Lower lobe of right lung (tissue), 2 donors: Measurements from ENCODE around the gene MYL12B. TPM values are rescaled to one million over a fixed set of nuclear protein-coding genes. Genes with fewer than 3 reads are reported as not detected.

Experiments
- ATAC-seq, 2 donors: fragments of 200-7000 bp; cut with Tn5 transposase; one replicate each; pipeline ENCODE4 v1.9.1; 2020 to 2022; ENCODE audit warnings: mild to moderate bottlenecking in 2 of 2, moderate library complexity in 2 of 2
- DNase-seq: peaks from one replicate; pipeline ENCODE4 v3.0.0-alpha.2; 2020
- H3K27ac ChIP-seq: fragments of 200-600 bp; one replicate; pipeline ENCODE4 v1.8.0; 2022
- H3K27me3 ChIP-seq: fragments of 200-600 bp; one replicate; pipeline ENCODE4 v1.8.0; 2022; ENCODE audit warnings: low read depth
- H3K36me3 ChIP-seq: fragments of 200-600 bp; one replicate; pipeline ENCODE4 v1.8.0; 2022; ENCODE audit warnings: mild to moderate bottlenecking
- H3K4me1 ChIP-seq: fragments of 200-600 bp; one replicate; pipeline ENCODE4 v1.8.0; 2022
- H3K4me3 ChIP-seq: fragments of 200-600 bp; one replicate; pipeline ENCODE4 v1.8.0; 2022; ENCODE audit warnings: mild to moderate bottlenecking
- H3K9me3 ChIP-seq: fragments of 200-600 bp; one replicate; pipeline ENCODE4 v1.8.0; 2022
- intact Hi-C: fragments of 100-400 bp; cut with DNase I; formaldehyde crosslinking; loops from one replicate; pipeline ENCODE4 v1.11.0; 2022
- total RNA-seq: library from RNA; stranded (reverse); fragmentation: NEBNext Ultra II Directional; extraction: Animal tissue kit (Norgen Biotek cat#: 25700); gene quantifications from one replicate; pipeline ENCODE4 v1.2.1, GENCODE V29; 2021
- TF ChIP-seq, protein P1 (sequence below): fragments of 200-600 bp; IDR thresholded peaks from one replicate; pipeline ENCODE4 v1.8.0; 2022; ENCODE audit warnings: antibody characterized with exemption, mild to moderate bottlenecking
- donor health status: DM: no; HTN: yes; CAD: no; lungs with severe emphysema.

The MYL12B gene
- total RNA-seq, 1 donor from 2014 or later = 318 TPM

DNA sequence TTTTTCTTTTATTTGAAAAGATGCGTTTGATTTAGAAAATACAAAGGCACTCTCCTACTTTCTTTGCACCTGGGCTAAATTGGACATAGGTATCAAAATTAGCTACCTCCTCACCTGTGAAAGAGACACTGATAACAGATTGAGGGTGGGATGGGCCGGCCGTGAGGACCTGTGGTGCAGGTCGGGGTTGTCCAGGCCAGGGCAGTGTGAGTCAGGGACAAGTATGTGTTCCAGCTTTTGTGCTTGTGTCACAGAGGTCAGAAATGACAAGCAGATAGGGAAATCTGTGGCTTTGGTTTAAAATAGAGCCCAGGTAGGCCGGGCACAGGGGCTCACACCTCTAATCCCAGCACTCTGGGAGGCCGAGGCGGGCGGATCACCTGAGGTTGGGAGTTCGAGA lies 22.6 kb downstream of the MYL12B start:
- Histone ChIP-seq H3K27ac (no peak overlapping the region), H3K4me3 (no peak overlapping the region), H3K9me3 (no peaks in the 10 kb centered on the region), H3K27me3 (no peaks in the 10 kb centered on the region), H3K4me1 (peaks cover 20% of the 10 kb centered on the region), H3K36me3 (no peaks in the 10 kb centered on the region)
- DNase-seq (no peak), ATAC-seq (no peak)
- intact Hi-C loops = loop anchor here (5.0 to 10.0 kb wide), 2 partner anchors 170 to 383 kb away; partner anchors contain the start of gene TGIF1
- TF ChIP-seq, protein P1, sequence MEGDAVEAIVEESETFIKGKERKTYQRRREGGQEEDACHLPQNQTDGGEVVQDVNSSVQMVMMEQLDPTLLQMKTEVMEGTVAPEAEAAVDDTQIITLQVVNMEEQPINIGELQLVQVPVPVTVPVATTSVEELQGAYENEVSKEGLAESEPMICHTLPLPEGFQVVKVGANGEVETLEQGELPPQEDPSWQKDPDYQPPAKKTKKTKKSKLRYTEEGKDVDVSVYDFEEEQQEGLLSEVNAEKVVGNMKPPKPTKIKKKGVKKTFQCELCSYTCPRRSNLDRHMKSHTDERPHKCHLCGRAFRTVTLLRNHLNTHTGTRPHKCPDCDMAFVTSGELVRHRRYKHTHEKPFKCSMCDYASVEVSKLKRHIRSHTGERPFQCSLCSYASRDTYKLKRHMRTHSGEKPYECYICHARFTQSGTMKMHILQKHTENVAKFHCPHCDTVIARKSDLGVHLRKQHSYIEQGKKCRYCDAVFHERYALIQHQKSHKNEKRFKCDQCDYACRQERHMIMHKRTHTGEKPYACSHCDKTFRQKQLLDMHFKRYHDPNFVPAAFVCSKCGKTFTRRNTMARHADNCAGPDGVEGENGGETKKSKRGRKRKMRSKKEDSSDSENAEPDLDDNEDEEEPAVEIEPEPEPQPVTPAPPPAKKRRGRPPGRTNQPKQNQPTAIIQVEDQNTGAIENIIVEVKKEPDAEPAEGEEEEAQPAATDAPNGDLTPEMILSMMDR = no peak

DNA sequence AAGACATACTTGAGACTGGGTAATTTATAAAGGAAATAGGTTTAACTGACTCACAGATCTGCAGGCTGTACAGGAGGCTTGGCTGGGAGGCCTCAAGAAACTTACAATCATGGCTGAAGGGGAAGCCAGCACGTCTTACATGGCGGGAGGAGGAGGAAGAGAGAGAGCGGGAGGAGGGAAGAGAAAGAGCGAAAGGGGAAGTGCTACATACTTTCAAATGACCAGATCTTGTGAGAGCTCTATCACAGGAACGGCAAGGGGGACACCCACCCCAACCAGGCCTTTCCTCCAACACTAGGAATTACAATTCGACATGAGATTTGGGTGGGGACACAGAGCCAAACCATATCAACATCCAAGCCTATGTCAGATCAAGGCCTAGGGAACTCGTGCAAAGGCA lies 24.2 kb downstream of the MYL12B start:
- no peaks in the 10 kb centered on the region for H3K27me3 ChIP-seq
- H3K27ac ChIP-seq = no peak overlapping the region
- TF ChIP-seq, protein P1 = no peak
- H3K4me1 ChIP-seq = peaks cover 20% of the 10 kb centered on the region
- intact Hi-C loops = loop anchor here (10.0 kb wide), 1 partner anchor 169 kb away; the partner anchor contains the start of gene TGIF1
- DNase-seq (no peak), ATAC-seq (no peak)
- H3K4me3 ChIP-seq = no peak overlapping the region
- no peaks in the 10 kb centered on the region for H3K9me3 ChIP-seq
- no peaks in the 10 kb centered on the region for H3K36me3 ChIP-seq

DNA sequence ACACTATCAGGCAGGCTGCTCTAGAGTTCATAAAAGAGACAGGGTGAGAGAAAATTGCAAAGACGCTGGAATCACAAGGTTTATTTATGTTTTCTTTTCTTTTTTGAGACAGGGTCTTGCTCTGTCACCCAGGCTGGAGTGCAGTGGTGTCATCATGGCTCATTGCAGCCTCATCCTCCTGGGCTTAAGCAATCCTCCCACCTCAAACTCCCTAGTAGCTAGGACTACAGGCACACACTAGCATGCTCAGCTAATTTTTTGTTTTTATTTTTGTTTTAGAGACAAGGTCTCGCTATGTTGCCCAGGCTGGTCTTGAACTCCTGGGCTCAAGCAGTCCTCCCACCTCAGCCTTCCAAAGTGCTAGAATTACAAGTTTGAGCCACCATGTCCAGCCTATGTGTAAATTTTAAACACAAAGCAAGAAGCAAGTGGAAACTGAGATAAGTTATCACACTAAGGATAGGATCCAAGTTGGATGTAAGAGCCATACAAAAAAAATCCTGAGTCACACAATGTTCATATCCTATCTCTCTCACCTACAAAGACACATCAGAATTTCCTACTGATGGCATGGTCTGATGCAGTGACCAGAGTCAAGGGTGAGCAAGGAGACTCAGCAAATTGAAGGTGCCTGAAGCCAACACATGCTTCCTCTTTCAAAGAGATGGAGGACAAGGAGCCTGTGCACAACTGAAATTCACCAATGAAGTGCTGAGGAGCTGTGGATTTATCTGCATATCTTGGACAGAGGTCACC lies 31.4 kb downstream of the MYL12B start:
- DNase-seq = no peak
- ATAC-seq = no peak
- no peaks in the 10 kb centered on the region for H3K36me3 ChIP-seq
- TF ChIP-seq, protein P1 = no peak
- intact Hi-C loops = no loop called here
- no peaks in the 10 kb centered on the region for H3K27me3 ChIP-seq
- no peak overlapping the region for H3K4me3 ChIP-seq
- H3K4me1 ChIP-seq = peaks cover 6% of the 10 kb centered on the region
- H3K9me3 ChIP-seq = no peaks in the 10 kb centered on the region
- no peak overlapping the region for H3K27ac ChIP-seq

DNA sequence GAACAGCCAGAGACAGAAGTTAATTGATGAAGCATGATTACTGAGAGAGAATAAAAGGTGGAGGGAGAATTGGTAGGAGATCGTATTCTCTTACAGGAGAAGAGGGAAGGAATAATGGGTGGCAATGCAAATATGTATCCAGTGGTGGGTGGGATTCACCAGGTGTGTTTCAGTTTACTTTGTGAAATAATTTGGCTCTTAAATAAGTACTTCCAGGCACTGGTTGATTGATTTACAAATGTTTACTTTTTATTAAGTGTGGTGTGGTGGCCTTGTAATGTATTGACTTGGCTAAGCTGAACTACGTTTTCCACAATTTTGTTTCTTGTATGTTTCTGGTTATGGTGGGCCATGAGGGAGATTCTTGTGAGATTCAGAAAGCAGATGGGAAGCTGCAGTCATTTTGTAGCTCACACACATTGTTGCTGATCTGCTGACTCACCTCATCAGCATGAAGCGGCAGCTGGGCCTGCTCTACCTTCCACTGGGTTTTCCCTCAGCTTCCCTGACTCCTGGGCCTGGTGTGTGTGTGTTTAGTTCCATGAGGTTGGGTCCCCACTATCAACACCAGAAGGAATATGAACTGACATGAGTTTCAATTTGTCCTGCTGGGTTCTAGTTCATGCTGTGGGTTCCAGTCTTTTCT lies 32.6 kb downstream of the MYL12B start:
- Histone ChIP-seq H3K27ac (no peak overlapping the region), H3K4me3 (no peak overlapping the region), H3K27me3 (no peaks in the 10 kb centered on the region), H3K4me1 (peaks cover 6% of the 10 kb centered on the region), H3K36me3 (no peaks in the 10 kb centered on the region), H3K9me3 (no peaks in the 10 kb centered on the region)
- TF ChIP-seq, protein P1 = no peak
- ATAC-seq (no peak), DNase-seq (no peak)
- intact Hi-C loops = no loop called here

DNA sequence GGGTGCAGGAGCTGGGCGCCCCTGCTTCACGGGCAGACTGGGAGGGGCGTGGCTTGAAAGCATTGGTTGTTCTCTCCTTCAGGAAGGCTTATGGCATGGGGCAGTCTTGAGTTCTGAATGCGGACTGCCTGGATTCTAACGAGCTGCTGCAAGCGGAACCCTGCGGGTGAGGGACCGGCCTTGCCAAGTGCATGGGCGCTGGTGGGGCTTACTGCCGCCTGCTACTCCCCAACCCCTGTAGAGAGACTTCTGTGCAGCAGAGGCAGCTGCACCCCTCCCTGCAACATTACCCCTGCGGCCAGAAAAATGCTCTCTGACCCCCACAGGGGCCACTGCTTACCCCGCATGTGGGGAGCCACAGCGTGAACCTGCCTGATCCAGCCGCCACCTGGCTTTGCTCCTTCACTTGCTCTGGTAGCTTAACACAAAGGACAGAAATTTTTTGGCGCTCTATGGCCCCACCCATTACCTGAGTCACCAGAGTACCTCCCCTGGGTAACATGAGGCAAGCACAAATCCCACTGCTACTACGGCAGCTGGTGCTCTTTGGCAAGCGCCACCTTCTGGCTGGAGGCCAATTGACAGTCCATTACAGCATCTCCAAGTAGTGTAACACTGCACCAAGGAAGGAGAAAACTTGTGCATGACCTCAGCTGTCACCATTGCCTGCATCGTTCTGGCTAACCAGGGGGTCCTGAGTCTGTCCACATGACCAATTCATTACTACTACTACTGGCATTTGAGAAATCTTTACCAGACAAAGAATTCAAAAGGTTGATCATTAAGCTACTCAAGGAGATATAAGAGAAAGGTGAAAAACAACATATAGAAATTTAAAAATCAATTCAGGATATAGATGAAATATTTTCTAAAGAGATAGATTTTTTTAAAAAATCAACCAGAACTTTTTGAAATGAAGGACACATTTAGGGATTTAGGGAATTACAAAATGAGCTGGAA lies 35.4 kb downstream of the MYL12B start:
- TF ChIP-seq, protein P1 = peak; percentile 55
- peak; percentile 97 for ATAC-seq
- peaks cover 6% of the 10 kb centered on the region for H3K4me1 ChIP-seq

More for the DNA sequence above, 35.4 kb downstream of the MYL12B start:
- no peaks in the 10 kb centered on the region for H3K27me3 ChIP-seq
- H3K27ac ChIP-seq = peak overlapping the region; percentile 70
- H3K4me3 ChIP-seq = peak overlapping the region; percentile 68
- intact Hi-C loops = no loop called here
- no peaks in the 10 kb centered on the region for H3K36me3 ChIP-seq
- no peaks in the 10 kb centered on the region for H3K9me3 ChIP-seq
- DNase-seq = peak; percentile 93
